ENCODE results near the gene PECR.

DNA sequence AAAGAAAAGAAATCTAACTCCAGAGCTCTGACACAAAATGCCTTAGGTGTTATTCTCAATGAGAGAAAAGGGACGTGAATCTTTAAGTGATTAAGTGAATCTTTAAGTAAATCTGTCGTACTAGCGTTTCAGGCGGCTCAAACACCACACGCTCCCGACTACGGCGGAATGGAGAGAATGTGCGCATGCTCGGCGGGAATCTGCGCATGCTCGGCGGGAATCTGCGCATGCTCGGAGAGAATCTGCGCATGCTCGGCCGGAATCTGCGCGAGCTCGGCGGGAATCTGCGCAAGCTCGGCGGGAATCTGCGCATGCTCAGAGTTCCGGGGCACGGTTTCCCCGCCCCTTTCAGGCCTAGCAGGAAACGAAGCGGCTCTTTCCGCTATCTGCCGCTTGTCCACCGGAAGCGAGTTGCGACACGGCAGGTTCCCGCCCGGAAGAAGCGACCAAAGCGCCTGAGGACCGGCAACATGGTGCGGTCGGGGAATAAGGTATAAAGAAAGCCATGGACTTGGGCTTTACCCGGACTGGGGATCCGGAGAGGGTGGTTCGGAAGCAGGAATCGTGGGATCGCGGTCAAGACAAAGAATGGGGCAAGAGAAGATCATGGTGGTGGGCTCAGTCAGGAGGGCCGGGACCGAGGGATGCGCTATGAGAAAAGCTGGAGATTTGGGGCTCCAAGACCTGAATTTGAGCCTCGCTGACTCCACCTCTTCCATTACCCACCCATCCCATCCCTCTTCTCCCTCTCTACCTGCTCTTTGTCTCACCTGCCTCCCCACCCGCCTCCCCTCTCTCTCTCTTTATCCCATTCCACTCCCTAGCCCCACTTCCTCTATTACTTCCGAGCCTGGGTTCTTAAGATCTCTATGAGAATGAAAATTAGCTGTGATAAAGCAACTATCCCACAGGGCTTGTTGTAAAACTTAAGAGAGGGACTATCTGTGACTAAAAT, 27.6 kb upstream of the PECR start, which contains the start of gene XRCC5:
- TF ChIP-seq, protein P1, sequence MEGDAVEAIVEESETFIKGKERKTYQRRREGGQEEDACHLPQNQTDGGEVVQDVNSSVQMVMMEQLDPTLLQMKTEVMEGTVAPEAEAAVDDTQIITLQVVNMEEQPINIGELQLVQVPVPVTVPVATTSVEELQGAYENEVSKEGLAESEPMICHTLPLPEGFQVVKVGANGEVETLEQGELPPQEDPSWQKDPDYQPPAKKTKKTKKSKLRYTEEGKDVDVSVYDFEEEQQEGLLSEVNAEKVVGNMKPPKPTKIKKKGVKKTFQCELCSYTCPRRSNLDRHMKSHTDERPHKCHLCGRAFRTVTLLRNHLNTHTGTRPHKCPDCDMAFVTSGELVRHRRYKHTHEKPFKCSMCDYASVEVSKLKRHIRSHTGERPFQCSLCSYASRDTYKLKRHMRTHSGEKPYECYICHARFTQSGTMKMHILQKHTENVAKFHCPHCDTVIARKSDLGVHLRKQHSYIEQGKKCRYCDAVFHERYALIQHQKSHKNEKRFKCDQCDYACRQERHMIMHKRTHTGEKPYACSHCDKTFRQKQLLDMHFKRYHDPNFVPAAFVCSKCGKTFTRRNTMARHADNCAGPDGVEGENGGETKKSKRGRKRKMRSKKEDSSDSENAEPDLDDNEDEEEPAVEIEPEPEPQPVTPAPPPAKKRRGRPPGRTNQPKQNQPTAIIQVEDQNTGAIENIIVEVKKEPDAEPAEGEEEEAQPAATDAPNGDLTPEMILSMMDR (conservative IDR thresholded peaks at IDR 0.05): no peak
- TF ChIP-seq ZFX (IDR thresholded peaks at IDR 0.05): 0 out of 2 replicates have a peak, but pooled peaks have one; percentile 63

All from C4-2B (cell line).